GM12864 (cell line): Measurements from ENCODE around the gene ATP6V1D.
A peak's percentile ranks its signal among the peaks of the same experiment; 100 is the strongest.

Experiments used
- DNase-seq: peaks from one replicate; pipeline ENCODE4 v3.0.0-alpha.2; 2011; ENCODE audit warnings: low read depth
- H3K4me3 ChIP-seq: 2 replicates; pipeline ENCODE4 v1.5.1; 2011; ENCODE audit warnings: mild to moderate bottlenecking, low read depth, low read length, control low read depth
- CTCF ChIP-seq: IDR thresholded peaks from 2 replicates; pipeline ENCODE4 v1.5.1; 2011; ENCODE audit warnings: low read depth, mild to moderate bottlenecking, moderate library complexity, low read length, control low read depth, inconsistent platforms; ENCODE audit errors: missing control alignments

Gene ATP6V1D

GRCh38 chr14:67370830-67371229 is 11.2 kb upstream of the ATP6V1D start:
- TF ChIP-seq CTCF, result no peak
- no peak for DNase-seq
- H3K4me3 ChIP-seq, result no peak overlapping the region

DNA sequence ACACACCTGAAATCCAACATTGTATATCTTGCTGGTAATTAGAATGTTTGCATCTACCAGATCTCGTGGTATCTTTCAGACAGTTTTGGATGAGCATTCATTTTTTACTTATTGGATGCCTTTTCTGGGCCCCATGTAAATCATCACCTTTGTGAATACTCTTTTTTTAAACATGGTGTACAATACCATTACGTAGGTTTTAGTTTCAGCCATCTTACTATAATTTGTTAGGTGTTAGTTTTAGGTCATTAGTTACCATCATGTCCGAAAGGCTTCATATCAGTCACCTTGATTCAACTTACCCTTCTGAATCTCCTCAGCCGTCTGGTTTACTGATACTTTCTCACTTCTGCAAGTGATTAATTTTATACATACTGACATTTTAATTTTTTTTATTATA is 5.9 kb upstream of the ATP6V1D start:
- TF ChIP-seq CTCF, result no peak
- DNase-seq, result no peak
- no peak overlapping the region for H3K4me3 ChIP-seq

DNA sequence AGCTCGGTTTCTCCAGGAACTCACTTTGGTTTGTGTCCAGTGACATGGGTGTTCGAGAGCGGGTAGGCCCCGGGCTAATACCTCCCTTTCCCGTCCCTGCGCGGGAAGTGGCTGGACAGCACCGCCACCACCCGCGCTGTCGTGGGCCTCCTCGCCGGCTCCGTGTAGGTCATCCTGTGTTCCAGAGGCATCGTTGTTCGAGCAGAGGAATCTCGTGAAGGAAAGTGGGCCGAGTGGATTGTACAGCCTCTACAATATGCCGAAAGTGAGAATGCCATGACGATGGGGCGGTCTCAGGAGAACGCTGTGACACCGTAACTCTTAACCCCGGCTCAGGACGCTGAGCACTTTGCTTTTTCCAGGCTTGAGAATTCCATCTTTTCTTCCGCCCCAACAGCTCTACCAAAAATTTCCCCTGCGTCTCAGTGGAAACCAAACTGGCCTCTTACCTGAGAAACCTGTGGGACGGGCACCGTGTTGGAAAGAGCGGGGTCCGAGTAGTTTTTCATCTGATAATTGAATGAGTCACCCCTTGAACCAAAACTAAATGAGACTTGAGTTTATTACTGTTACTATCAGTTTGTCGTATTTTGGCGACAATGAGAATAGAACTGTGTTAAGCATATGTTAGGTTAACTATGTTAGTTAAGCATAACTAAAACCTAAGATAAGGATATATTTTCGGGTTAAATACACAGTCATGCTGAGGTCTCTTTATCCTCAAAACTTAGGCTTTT is 1.0 kb upstream of the ATP6V1D start:
- no peak for TF ChIP-seq CTCF
- H3K4me3 ChIP-seq, result peak overlapping the region; percentile 71
- DNase-seq, result no peak

DNA sequence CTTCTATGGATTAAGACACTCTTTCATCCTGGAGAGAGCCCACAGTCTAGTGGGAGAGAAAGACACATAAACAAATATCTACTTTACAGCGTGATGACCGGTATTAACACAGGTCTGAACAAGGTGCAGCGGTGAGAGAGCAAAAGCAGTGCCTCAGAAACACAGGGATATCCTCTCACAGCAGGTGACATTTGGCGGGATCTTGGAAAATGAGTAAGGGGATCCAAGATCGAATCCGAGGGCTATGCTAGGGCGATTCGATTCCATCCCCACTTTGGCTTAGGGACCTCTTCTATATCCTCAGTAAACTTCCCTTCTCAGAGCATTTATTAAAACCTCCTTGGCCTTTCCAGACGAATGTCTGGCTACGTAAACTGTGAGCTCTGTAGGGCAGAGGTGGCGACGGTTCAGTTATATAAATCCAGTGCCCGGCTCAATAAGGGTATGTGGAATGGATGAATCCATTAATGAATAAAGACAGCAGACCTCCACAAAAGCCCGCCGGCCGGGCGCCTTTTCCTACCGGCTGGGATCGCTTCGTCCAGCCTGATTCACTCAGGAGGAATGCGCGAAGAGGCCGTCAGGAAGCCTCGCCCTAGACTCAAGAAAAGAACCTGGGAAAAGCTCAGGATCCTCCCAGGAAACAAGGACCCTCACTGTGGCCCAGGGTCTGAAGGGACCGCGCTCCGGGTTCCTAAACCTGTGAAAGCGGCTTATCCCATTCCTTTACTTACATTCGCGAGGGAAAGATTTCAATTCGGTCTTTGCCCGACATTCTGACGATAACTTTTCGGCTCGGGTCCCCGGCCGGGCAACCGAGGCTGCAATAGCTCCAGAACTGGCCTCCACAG is 455 bp downstream of the ATP6V1D start:
- peak overlapping the region; percentile 71 for H3K4me3 ChIP-seq
- TF ChIP-seq CTCF, result no peak
- DNase-seq, result no peak

GRCh38 chr14:67357969-67358354 is 1.6 kb downstream of the ATP6V1D start:
- TF ChIP-seq CTCF, result no peak
- no peak overlapping the region for H3K4me3 ChIP-seq
- DNase-seq, result no peak

DNA sequence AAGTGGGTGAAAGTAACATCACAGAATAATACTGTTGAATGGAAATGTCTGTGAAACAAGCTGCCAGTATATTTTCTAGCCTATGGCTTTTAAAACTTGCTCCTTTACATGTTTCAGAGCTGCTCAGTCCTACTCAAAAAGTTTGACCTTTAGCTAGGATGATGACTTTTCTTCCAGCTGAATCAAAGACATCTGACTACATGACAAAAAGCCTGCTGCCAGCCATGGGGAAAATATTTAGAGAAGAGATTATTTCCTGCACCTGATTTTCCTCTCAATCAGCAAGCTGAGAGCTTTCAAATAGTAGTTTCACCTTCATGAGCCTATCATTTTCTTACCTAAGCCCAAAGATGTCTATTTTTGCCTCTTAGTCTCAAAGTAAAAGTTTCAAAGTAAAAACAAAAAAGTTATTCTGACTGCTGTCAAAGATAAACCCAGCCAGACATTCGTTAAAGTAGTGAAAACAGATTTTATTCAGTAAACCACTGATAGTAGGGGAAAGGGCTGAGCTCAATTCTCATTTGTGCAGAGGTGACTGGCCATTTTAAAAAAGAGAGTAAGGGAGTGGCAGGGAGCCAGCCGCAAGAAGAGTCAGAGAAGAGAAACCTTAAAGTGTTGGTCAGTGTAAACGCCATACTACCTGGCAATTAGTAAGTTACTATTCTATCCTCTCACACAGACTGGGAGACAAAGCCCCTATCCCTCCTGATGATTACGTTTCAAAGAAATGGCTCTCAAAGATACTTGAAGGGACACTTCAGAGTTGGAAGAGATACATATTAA is 2.2 kb downstream of the ATP6V1D start:
- no peak for TF ChIP-seq CTCF
- no peak for DNase-seq
- H3K4me3 ChIP-seq, result no peak overlapping the region
